Measurements from ENCODE around the gene EDAR.

EDAR gene

DNA sequence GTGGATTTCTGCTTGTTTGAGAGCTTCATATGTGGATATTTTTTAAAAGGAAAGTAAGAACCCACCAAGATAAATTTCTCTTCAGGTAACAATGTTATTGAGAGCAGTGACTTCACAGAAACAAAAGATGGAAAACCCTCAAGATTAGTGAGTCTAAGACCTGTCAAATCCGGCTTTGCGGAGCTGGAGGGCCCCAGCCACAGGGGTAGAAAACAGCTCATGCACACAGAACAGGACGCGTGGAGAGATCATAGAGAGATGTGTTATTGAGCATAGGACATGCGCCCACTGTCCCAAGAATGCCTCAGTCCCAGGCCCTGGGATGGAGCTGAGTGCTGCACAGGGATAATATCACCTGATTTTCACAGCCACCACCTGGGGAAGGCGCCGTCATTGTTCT lies 21.3 kb downstream of the EDAR start:
- no peak for DNase-seq (ENCODE audit: low read depth)

DNA sequence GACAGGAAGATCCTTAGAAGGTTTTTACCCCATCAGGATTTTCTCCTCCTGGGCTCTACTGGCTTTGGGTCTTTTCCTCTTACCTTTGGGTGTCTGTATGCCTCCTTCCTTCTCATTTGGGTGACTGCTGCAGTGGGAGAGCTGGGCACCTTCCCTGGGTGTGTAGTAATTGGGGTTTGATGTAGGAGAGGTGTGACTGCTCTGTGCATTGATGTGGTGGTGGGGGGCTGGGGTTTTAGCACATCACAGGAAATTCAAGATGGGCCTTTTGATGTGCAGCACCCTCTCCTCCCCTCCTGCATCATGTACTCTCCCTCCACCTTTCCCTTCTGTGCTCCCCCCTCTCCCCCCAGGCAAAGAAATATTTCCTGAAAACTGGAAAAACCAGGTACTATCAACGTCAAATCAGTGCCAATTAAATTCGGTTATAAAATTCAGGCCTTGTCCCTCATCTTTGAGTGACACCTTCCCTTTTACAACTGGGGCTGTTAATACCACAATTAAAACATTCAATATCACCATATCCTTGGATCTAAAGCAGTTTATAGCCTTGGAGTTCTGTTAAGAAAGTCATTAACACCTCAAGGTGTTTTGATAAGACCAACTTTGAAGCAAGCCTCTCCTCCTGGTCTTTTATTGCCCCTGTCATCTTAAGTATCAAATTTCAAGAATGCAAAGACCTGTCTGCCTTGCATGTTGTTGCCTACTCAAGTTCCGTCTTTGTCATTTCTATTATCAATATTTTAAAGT lies 23.3 kb downstream of the EDAR start:
- no peak for DNase-seq (ENCODE audit: low read depth)

DNA sequence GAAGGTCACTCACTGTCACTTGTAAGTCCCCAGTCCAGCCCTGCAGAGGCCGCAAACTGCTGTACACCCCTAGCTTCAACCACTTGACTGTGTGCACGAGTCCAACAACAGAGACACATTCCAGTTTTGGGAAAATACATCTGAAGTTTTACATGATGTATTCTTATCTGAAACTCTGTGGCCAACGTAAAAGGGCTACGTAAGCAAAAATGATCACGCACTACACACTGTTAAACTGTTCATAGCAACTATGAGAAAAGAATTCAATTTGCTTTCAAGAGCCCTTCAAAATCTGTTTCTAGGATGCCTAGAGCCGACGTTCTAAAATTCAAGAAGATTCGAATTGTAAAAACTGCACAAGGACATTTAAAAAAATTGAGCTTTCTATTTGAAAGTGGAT lies 26.0 kb downstream of the EDAR start:
- DNase-seq (ENCODE audit: low read depth), result no peak

DNA sequence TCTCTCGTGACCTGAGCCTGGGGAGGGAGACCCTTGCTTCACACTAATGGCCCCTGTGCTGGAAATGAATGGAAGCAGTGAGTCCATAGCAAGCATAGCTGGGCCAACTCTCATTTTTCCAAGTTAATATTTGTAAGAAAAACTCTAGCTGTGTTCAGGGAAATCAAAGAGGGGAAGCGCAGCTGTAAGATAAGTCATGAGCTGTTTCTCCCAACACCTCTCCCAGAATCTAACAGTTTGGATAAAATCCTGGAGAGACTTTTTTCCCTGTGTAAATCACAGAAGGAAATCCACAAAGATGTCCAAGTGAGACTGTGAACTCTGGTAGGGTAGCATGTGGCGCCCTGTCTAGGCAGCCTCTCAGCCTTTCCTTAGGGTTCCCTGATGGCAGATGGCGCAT lies 27.2 kb downstream of the EDAR start:
- DNase-seq (ENCODE audit: low read depth), result no peak

DNA sequence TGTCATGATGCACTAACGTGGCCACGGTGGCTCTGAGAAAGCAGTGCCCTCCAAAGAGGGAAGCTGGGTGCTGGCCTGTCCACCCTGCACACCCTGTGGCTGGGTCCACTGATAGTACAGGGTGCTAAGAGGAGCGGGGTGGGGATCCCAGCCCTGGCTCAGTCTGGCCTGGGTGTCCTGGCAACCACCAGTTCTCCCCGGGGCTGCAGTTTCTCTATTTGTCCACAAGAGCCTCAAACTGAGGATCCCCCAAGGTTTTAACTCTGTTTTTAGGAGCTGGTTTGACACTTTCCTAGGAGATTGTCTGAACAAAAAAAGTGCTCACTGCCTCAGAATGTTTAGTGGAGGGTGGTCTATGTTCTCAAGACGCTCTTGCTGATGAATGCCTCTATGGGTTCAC lies 29.0 kb downstream of the EDAR start:
- no peak for DNase-seq (ENCODE audit: low read depth)

DNA sequence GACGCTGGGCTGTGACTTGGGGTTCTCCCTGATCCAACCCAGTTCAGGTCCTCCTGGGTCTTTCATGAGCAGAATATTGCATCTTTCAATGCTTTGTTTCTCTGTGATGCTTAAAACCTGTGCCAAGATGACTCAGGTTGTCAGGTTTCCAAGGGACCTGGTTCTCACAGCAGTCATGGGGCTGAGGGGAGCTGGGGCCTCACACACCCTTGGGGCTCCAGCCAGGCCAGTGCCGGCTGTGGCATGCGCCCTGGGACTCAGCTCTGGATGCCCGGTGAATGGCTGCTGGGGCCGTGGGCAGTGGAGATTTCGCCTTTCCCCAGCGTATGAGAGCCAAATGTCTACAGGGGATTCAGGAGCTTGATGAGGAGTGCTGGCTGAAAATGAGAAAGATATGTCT lies 29.6 kb downstream of the EDAR start:
- DNase-seq (ENCODE audit: low read depth), result no peak

DNA sequence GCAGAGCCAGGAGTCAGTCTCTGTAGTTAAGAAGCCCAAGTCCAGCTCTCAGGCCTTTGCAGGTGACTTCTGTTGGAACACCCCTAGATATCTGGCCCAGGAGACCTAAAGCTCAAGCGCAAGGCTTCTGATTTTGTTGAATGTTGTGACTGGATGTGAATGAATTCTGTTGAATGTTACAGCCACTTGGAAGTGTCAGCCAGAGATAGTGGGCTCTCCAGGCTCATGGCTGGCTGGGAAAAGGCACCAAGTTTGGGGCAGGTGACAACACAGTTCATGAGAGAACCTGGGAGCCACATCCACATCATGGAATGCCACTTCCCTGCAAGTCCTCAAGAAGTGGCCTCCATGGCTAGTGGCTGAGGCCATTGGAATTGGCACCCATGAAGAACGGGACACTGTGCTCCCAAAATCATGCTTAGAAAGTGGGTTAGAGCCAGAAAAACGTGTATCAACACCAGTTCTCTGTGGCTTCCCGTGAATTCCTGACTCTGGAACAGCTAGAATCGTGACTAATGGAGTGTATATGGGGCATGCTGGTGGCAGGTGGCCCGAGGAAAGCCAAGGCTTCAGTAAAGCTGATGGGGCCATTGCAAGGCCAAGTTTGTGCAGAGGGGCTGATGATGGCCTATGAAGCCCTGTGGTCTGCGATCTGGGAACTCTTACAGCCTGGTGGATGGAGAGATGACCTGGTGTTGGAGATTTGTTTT lies 30.2 kb downstream of the EDAR start:
- DNase-seq (ENCODE audit: low read depth), result no peak

DNA sequence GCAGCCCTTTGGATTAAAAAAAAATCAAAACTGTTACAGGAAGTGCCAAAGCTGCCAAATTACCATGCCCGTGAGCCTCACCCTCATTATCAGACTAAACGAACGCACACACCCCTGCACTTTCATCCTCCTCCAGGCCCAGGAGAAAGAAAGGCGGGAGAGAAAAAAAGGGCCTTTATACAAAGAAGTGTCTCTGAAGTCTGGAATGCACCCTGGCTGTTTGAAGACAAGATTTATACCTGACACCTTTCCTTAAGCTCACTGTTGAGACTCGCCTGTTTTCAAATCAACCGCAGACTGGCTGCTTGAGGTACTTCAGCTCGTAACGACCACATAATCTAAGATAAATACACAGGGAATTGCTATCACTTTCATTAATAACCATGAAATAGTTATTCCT lies 31.0 kb downstream of the EDAR start:
- DNase-seq (ENCODE audit: low read depth), result no peak

DNA sequence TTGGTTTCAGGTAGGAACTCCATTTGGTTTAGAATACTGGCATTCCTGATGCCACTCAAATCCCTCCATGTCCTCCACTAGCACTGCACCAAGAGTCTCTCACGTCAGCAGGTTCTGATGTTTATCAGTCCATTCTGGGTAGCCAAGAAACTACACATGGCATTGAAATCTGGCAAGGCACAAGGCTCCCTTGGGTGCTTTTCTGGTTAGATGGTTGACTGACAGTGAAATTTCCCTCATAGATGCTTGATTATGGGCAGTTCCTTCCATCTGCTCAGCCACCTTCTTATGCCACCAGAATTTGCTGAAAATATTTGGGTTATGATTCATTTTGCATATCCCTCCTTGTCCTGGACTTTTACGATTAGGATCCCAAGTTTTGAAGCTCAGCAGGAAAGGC lies 32.6 kb downstream of the EDAR start:
- no peak for DNase-seq (ENCODE audit: low read depth)

DNA sequence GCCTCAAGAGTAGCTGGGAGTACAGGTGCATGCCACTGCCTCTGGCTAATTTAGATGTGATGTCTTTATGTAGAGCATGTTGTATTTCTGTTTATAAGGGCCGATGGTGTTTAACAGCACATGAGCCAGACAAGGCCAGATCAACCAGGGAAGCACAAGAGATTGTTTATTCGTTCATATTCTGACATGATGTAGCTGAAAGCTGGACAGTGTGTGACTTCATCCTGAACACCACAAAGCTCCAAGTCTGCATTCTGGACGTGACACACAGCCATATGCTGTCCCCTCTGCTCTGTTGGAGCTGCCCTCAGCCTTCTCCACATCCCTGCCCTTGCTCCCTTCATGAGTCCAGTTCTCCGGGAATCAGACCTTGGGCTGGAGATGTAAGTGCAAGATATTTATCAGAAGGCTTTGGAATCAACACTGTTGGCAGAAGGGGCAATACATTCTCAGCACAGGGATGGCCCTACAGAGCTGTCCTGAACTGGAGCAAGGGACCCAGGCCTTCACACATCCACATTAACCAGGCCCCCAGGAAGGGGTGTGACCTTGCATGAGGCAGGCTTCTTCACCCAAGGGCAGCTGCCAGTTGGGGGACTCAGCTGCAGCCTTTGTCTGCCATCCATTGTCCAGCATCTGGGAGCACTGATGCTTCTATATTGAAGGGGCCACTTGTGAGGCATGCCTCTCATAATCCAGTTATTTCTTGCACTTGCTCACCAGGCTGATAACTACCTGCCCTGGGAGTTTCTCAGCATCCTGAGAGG lies 38.5 kb downstream of the EDAR start:
- DNase-seq (ENCODE audit: low read depth), result no peak

DNA sequence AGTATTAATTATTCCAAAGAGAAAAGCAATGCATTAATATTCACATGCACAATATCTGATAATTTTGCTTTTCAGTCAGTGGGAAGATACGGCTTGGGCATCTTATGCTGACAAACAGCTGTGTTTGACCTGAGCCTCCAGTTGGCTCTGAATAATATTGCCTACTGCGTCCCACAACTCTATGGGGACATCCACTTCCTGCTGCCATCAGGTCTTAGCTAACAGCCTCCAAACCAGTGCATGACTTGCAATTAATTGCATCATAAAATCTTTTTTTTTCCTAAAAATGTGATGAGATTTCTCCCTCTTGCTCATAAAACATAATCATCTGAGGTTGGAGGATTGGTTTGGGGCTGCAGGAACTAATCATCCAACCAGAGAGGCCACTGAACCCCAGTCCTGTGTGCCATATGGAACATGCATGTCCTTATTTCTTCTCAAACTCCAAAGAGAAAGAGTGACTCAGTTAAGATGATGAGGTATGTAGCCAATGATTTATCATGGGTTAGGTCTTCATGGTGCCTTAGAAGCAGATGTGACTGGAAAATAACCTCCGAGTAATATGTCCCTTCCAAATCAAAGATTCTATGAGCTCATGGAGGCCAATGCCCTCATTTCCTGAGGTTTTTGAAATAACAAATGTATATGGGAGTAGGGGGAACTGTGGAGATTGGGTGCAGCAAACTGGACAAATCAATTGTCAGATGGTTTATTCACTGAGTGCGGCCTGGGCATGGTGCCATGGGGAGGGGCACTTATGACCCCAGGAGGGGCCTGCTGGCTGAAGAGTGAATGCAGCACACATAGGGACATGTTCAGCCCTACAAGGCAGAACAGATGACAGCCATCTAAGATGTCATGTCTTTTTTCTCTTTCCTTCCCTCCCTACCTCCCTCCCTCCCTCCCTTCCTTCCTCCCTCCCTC lies 39.4 kb downstream of the EDAR start:
- no peak for DNase-seq (ENCODE audit: low read depth)

DNA sequence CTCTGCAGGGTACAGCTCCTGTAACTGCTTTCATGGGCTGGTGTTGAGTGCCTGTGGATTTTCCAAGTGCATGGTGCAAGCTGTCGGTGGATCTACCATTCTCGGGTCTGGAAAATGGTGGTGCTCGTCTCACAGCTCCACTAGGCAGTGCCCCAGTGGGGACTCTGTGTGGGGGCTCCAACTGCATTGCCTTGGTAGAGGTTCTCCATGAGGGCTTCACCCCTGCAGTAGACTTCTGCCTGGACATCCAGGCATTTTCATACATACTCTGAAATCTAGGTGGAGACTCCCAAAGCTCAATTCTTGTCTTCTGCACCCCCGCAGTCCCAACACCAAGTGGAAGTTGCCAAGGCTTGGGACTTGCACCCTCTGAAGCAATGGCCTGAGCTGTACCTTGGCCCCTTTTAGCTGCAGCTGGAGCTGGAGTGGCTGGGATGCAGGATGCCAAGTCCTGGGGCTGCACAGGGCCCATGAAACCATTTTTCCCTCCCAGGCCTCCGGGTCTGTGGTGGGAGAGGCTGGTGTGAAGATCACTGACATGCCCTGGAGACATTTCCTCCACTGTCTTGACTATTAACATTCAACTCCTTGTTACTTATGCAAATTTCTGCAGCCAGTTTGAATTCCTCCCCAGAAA lies 41.6 kb downstream of the EDAR start:
- no peak for DNase-seq (ENCODE audit: low read depth)

DNA sequence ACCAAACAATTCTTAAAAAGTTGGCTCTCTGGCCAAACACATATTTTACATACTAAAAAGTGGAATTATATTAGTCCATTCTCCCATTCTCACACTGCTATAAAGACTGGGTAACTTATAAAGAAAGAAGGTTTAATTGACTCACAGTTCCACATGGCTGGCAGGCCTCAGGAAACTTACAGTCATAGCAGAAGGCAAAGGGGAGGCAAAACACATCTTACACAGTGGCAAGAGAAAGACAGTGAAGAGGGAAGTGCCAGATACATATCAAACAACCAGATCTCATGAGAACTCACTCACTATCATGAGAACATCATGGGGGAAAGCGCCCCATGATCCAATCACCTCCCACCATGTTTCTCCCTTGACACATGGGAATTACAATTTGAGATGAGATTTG lies 42.6 kb downstream of the EDAR start:
- DNase-seq (ENCODE audit: low read depth), result no peak

DNA sequence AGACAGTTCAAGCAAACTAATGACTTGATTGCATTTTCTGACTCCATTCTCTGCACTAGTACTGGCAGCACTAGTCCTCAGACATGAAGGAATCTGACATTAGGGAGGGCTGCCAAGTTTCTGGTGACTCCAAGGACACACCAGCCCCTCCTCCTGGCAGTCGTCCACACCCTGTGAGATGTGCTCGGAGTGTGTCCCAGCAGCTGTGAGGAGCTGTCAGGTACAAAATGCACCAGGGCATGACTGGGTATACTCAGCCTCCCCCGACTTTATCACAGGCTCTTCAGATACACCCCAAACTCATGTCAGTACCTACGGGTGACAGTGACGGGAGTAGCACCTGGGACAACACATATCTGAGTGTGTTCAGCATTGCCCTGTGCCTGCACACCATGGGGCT lies 43.1 kb downstream of the EDAR start:
- DNase-seq (ENCODE audit: low read depth), result no peak

DNA sequence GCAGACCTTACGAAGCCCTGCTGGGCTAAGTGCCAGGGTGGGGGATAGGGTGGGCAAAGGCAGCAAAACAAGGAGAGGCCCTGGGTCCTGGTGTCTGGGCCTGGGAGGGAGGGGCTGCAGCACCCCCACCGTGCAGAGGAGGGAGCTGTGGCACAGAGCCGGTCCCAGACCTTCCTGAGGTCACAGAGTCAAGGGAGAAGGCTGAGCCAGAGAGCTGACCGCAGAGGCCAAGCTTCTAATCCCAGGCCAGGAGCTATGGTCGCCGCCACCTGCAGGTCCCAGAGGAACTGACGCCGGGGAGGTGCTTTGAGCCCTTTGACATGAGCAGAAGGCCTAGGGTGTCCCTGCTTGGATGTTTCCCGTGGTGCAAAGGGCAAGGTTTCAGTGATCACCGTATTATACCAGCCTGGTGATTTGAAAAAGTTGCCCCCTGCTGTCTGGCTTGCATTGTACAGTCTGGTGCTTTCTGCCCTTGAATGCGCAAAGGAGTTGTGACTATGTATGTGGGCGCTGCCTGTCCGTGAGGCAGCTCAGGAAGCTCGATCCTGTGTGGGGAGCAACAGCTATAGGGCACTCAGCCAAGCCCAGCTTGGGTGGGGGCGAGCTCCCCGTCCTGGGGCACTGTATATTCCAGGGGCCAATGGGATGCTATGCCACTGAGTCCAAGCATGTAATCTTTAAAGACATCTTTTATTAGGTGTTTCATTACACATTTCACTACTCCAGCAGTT lies 44.3 kb downstream of the EDAR start:
- no peak for DNase-seq (ENCODE audit: low read depth)

DNA sequence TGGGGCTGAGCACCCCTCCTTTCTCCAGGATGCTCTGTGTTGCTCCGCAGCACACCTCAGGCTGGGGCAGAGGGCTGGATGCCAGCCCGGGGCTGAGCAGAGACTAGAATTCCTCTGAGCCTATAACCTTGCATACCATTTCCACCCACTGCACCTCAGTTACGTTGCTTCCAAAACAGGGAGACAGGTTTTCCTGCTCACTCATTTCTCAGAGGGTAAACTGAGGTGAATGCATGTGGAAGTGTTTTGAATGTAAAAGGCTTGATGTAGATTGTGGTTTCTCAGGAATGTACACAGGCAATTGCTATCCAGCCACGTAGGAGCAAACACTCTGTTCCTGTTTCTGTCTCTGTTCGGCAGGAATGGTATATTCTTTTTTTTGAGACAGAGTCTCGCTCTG lies 45.3 kb downstream of the EDAR start:
- DNase-seq (ENCODE audit: low read depth), result no peak

DNA sequence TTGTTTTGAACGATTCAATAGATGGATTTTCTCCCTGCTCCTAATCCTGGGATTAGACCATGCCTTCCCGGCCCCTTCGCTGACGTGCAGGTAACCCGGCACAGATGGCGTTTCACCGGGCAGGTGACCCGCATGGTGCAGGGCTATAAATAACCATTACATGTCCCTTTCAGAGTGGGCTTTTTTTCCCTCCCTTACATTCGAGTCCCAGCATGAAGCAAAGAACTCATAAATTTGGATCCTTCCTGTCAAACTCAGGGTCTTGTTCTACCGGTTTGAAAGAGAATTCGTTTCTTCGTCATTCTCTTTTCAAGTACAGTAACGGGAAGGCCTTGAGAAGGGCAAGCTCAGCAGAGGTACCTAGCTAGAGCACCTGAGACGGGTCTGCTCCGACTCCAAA lies 46.1 kb downstream of the EDAR start:
- no peak for DNase-seq (ENCODE audit: low read depth)

DNA sequence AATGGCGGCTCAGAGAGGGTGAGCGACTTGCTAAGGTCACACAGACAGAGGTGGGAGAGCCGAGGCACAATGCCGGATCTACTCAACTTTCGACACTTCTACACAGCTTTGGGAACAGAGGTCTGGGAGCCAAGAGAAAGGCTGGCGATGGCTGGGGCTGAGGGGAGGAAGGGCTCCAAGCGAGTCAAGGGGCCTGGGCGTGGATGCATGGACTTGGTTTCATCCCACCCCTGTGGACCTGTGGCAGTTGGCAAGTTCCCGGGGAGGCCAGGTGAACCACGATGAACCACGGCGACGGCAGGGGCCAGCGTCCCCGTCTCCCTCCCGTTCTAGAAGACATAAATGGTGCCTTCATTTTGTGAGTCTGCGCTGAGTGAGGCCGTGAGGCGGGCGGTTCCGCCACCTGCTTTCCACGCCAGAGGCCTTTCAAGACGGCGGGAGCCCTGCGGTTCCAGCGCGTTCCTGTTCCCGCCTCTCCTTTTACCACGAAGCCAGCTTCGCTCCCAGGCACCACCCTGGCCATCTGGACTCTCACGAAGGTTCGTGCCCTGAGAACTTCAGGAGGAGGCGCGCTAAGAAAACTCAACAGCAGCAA lies 46.7 kb downstream of the EDAR start:
- DNase-seq (ENCODE audit: low read depth), result no peak

DNA sequence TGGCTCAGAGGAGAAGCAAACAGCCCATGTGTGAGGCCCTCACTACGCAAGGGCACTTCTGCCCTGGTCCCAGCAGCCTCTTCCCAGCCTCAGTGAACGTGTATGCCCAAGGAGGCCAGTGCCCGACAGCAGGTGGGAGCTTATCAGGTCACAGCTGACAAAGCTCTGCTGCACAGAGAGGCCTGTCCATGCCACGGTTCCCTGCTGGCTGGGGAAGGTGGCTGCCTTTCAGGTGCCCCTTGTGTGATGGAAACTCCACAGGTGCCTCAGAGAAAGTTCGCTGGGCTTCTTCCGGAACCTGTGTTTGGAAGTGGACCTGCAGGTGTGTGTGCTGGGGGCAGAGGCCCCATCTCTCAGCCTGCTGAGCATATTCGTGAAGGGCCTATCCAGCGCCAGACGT lies 47.3 kb downstream of the EDAR start:
- no peak for DNase-seq (ENCODE audit: low read depth)

DNA sequence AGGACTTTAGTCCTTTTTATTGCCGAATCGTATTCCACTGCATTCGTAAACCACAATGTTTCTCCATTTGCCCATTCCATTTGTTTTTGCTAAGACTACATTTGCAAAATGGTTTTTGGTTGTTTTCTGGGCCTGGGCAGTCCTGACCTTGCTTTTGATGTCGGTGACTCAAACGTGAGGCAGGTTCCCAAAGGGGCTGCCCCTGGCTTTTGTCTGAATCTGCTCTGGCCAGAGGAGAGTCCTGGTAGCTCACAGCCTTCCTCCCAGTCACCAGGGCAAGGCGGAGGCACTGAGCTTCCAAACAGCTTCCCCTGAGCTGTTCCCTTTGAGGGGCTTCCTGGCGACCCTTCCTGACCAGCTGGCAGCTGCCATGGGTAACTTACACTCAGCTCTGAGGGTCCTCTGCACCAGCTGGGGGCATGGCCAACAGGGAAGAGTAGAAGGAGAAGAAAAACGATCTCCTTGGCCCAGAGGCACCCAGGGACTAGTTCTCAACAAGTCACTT lies 47.8 kb downstream of the EDAR start:
- no peak for DNase-seq (ENCODE audit: low read depth)

Measured in stimulated activated CD8-positive, alpha-beta memory T cell treated with anti-CD3 and anti-CD28 coated beads, Interleukin-4, amount 100 ng/mL, for 24 hours (primary cell).